HUES6 (cell line): ENCODE data around the gene PCLO.
"Not testable (repeated sequence)": the region's sequence is repeated elsewhere in the genome, so short reads cannot be mapped to it uniquely, and the experiment has no call there.

ENCODE experiments used
- H3K27ac ChIP-seq: 2 replicates; pipeline ENCODE4 v1.7.0; 2013; ENCODE audit warnings: low read depth, mild to moderate bottlenecking, low read length, inconsistent platforms
- H3K27me3 ChIP-seq: 2 replicates; pipeline ENCODE4 v1.6.1; 2013; ENCODE audit warnings: low read length; ENCODE audit not compliant: control insufficient read depth, insufficient read depth
- H3K36me3 ChIP-seq: 2 replicates; pipeline ENCODE4 v1.6.1; 2013; ENCODE audit warnings: low read length; ENCODE audit not compliant: control insufficient read depth, insufficient read depth
- H3K4me1 ChIP-seq: 2 replicates; pipeline ENCODE4 v1.6.1; 2013; ENCODE audit warnings: low read length; ENCODE audit not compliant: control insufficient read depth, insufficient read depth
- H3K4me3 ChIP-seq: 2 replicates; pipeline ENCODE4 v1.5.1; 2013; ENCODE audit warnings: low read depth, low read length
- H3K9ac ChIP-seq: one replicate; pipeline ENCODE4 v1.6.1; 2013; ENCODE audit warnings: mild to moderate bottlenecking, low read length
- H3K9me3 ChIP-seq: 2 replicates; pipeline ENCODE4 v1.6.1; 2013; ENCODE audit warnings: low read depth, low read length; ENCODE audit not compliant: control insufficient read depth, insufficient read depth

PCLO gene

DNA sequence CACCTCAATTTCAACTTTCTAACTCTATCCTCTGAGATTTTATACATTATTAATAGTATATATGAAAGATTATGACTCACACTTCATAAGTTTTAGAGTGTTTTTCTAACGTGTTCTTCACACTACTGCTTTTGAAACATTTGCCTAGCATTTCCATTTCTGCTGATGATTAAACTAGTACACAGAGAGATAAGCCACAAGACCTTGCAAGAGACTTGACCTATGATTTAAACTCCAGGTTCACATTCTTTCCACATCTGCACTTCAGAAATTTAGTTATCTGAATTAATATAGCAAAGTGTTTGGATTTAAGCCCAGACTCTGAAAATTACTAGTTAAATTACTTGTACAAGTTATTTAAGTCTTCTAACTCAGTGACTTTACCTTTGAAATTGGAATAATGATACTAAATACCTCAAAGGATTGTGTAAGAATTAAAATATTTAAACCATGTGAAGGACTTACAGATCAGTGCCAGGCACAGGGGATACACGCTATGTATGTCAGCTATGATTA, 66.6 kb downstream of the PCLO start:
- Histone ChIP-seq H3K9me3 (no peaks in the 10 kb centered on the region), H3K36me3 (no peaks in the 10 kb centered on the region), H3K4me1 (no peaks in the 10 kb centered on the region), H3K27me3 (no peaks in the 10 kb centered on the region), H3K4me3 (no peak overlapping the region), H3K9ac (no peak overlapping the region), H3K27ac (no peak overlapping the region)

DNA sequence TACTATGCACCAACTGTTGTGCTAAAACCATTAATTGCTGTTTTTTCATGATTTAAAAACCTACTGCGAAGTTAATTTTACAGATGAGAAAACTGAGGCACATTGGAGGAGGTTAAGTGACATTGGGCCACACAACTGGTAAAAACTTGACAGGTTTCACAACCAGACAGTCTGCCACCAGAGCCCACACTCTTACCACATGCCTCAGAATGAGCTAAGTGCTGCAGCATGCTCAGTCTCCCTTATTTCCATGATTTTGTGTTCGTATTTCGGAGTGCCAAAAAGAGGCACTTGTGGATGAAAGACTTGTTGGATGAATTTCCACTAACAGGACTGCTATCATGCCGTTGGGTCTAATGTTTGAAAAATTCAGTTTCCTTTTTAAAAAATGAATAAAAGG, 77.4 kb downstream of the PCLO start:
- no peaks in the 10 kb centered on the region for H3K36me3 ChIP-seq
- H3K27ac ChIP-seq, result no peak overlapping the region
- no peak overlapping the region for H3K9ac ChIP-seq
- H3K27me3 ChIP-seq, result no peaks in the 10 kb centered on the region
- no peaks in the 10 kb centered on the region for H3K9me3 ChIP-seq
- H3K4me3 ChIP-seq, result no peak overlapping the region
- no peaks in the 10 kb centered on the region for H3K4me1 ChIP-seq

DNA sequence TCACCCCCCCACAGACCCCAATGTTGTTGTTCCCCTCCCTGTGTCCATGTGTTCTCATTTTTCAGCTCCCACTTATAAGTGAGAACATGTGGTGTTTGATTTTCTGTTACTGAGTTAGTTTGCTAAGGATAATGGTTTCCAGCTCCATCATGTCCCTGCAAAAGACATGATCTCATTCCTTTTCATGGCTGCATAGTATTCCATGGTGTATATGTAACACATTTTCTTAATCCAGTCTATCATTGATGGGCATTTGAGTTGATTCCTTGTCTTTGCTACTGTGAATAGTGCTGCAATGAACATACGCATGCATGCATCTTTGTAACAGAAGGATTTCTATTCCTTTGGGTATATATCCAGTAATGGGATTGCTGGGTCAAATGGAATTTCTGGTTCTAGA, 82.8 kb downstream of the PCLO start:
- H3K9ac ChIP-seq, H3K27me3 ChIP-seq, H3K4me1 ChIP-seq, H3K36me3 ChIP-seq, H3K27ac ChIP-seq, H3K4me3 ChIP-seq, H3K9me3 ChIP-seq: not testable (repeated sequence)

DNA sequence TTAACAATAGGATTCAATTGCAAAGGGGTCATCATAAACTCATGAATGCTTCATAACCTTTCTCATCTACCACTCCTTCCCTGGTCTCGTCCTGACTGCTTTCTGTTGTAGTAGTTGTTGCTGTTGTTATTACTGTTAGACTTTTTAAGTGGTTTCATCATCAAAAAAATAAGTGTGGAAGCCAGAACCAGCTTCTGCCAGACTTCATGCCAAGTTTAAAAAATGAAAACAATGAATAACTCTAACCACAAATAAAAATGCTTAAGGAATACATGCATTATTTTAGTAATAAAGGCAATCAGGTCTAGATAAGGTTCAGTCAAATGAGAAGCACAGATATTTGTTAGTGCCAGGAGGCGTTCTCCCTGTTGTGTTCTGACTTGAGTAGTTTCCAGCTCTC, 85.4 kb downstream of the PCLO start:
- no peak overlapping the region for H3K9ac ChIP-seq
- H3K36me3 ChIP-seq, result no peaks in the 10 kb centered on the region
- H3K4me1 ChIP-seq, result no peaks in the 10 kb centered on the region
- no peaks in the 10 kb centered on the region for H3K9me3 ChIP-seq
- no peak overlapping the region for H3K4me3 ChIP-seq
- H3K27ac ChIP-seq, result no peak overlapping the region
- H3K27me3 ChIP-seq, result no peaks in the 10 kb centered on the region

- Histone ChIP-seq H3K27me3 (no peaks in the 10 kb centered on the region), H3K9ac (no peak overlapping the region), H3K27ac (no peak overlapping the region), H3K36me3 (no peaks in the 10 kb centered on the region), H3K4me1 (no peaks in the 10 kb centered on the region), H3K9me3 (no peaks in the 10 kb centered on the region), H3K4me3 (no peak overlapping the region)
Measured at GRCh38 chr7:83072576-83073517, 89.8 kb downstream of the PCLO start.

- H3K36me3 ChIP-seq, result no peaks in the 10 kb centered on the region
- H3K9ac ChIP-seq, result no peak overlapping the region
- H3K4me1 ChIP-seq, result no peaks in the 10 kb centered on the region
- H3K27me3 ChIP-seq, result no peaks in the 10 kb centered on the region
- no peak overlapping the region for H3K27ac ChIP-seq
- H3K9me3 ChIP-seq, result no peaks in the 10 kb centered on the region
- no peak overlapping the region for H3K4me3 ChIP-seq
Measured at GRCh38 chr7:83065714-83066113, 97.0 kb downstream of the PCLO start.

DNA sequence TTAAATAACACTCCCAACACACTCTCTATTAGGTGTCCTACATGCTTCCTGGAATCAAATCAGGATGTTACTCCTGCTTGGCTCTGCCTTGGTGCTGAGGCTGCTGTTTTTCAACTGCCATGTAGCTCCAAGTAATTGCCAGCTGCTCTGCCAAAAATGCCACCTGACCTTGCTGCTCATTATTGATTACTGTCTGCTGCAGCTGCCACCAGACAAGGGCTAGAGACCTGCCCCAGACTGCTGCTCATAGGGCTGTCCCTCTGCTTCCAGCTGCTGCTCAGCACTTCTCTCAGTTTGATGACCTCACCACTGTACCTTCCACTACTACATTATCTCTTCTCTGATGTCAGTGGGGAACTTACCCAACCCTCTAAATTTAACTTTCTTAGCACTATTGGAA, 102.5 kb downstream of the PCLO start:
- H3K36me3 ChIP-seq, result no peaks in the 10 kb centered on the region
- H3K4me3 ChIP-seq, result no peak overlapping the region
- no peaks in the 10 kb centered on the region for H3K27me3 ChIP-seq
- no peak overlapping the region for H3K27ac ChIP-seq
- no peaks in the 10 kb centered on the region for H3K9me3 ChIP-seq
- H3K4me1 ChIP-seq, result no peaks in the 10 kb centered on the region
- H3K9ac ChIP-seq, result no peak overlapping the region

DNA sequence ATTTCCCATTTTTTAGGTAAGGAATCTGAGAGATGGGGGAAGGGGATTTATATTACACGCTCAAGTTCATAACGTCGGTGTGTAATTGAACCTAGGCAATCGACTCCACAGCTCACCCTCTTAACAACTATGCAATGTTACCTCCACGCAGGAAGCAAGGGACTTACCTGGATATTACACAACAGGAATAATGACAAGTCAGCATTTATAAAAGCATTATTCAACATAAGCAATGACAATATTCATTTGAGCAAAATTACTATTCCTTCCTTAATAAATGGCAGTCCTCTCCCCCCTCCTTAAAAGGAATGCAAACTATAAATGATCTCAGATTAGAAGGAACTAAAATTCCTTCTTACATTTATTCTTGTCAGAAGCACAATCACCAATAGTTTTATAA, 104.0 kb downstream of the PCLO start:
- no peaks in the 10 kb centered on the region for H3K36me3 ChIP-seq

DNA sequence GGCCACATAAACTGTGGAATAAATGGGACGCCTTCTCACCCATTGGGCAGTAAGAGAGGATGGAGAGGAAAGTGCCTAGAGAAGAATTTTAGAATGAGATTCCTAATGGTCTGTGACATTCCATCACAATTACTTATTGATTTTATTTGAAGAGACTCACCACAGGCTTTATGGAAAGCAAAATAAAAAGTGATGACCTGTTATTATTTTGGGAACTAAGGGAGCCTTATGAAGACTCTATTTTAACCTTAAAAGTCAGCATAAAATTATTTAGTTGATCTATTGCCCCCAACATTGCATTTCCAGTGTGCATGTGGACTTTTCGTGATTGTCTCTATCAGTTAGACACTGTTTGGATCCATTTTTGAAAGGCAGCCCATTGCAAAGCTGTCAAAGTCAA, 107.5 kb downstream of the PCLO start:
- Histone ChIP-seq H3K9me3 (no peaks in the 10 kb centered on the region), H3K4me1 (no peaks in the 10 kb centered on the region), H3K27me3 (no peaks in the 10 kb centered on the region), H3K36me3 (no peaks in the 10 kb centered on the region), H3K27ac (no peak overlapping the region), H3K4me3 (no peak overlapping the region), H3K9ac (no peak overlapping the region)

More for the DNA sequence above, 104.0 kb downstream of the PCLO start:
- Histone ChIP-seq H3K27ac (no peak overlapping the region), H3K27me3 (no peaks in the 10 kb centered on the region), H3K9me3 (no peaks in the 10 kb centered on the region), H3K4me1 (no peaks in the 10 kb centered on the region), H3K9ac (no peak overlapping the region), H3K4me3 (no peak overlapping the region)

DNA sequence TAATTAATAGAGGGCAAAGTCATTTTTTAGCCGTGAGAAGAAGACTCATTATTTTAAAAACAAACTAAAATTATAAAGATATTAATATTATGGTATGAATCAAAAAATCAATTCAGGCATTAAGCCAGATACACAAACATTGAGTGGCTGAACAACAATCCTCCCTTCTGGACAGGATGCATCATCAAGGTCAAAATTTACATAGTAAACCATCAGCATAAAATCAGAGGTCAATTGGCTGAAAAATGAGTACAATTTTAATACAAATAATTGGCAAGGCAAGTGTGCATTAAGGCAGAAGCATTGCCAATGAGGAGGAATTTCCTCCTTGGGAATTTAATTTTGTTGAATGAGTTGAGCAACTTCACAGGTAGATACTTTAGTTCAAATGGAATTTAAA, 108.2 kb downstream of the PCLO start:
- no peak overlapping the region for H3K27ac ChIP-seq
- no peaks in the 10 kb centered on the region for H3K9me3 ChIP-seq
- H3K9ac ChIP-seq, result no peak overlapping the region

GRCh38 chr7:83053965-83054364, 108.7 kb downstream of the PCLO start:
- Histone ChIP-seq H3K36me3 (no peaks in the 10 kb centered on the region), H3K4me1 (no peaks in the 10 kb centered on the region), H3K9me3 (no peaks in the 10 kb centered on the region), H3K4me3 (no peak overlapping the region), H3K9ac (no peak overlapping the region), H3K27ac (no peak overlapping the region), H3K27me3 (no peaks in the 10 kb centered on the region)

More for the DNA sequence above, 108.2 kb downstream of the PCLO start:
- Histone ChIP-seq H3K4me3 (no peak overlapping the region), H3K27me3 (no peaks in the 10 kb centered on the region), H3K36me3 (no peaks in the 10 kb centered on the region), H3K4me1 (no peaks in the 10 kb centered on the region)
